Heart right ventricle (tissue), 16 donors: ENCODE results near the gene ATP1B1. TPM values are rescaled to one million over a fixed set of nuclear protein-coding genes. Genes with fewer than 3 reads are reported as not detected.

ENCODE experiments used
- ATAC-seq, 8 donors: fragments of 200-7000 bp; cut with Tn5 transposase; one replicate each; pipeline ENCODE4 v1.9.1; 2020; ENCODE audit warnings: mild to moderate bottlenecking in 8 of 8, moderate library complexity in 8 of 8, moderate number of reproducible peaks in 1 of 8
- DNase-seq, 2 donors: peaks; one replicate each; pipeline ENCODE4 v3.0.0-alpha.2; 2020
- H3K27ac ChIP-seq, 10 donors: fragments of 200-600 bp; sonication (generic) in 2 of 10; one replicate each; pipeline versions ENCODE4 v1.5.0 to v1.8.0; 2020 to 2022; ENCODE audit warnings: mild to moderate bottlenecking in 3 of 10
- H3K27me3 ChIP-seq, 7 donors: fragments of 200-600 bp; one replicate each; pipeline ENCODE4 v1.8.0; 2021 to 2022; ENCODE audit warnings: mild to moderate bottlenecking in 2 of 7
- H3K36me3 ChIP-seq, 9 donors: fragments of 200-600 bp; sonication (generic) in 1 of 9; one replicate each; pipeline versions ENCODE4 v1.5.0 to v1.8.0; 2020 to 2022; ENCODE audit warnings: mild to moderate bottlenecking in 2 of 9
- H3K4me1 ChIP-seq, 9 donors: fragments of 200-600 bp; sonication (generic) in 1 of 9; one replicate each; pipeline versions ENCODE4 v1.5.0 to v1.8.0; 2020 to 2022; ENCODE audit warnings: mild to moderate bottlenecking in 4 of 9
- H3K4me3 ChIP-seq, 10 donors: fragments of 200-600 bp; sonication (generic) in 2 of 10; one replicate each; pipeline versions ENCODE4 v1.5.0 to v1.8.0; 2020 to 2022; ENCODE audit warnings: mild to moderate bottlenecking in 7 of 10, moderate library complexity in 2 of 10
- H3K9me3 ChIP-seq, 11 donors: fragments of 200-600 bp in 10 of 11; sonication (generic) in 2 of 11; one replicate each; pipeline versions ENCODE4 v1.5.0 to v1.8.0; 2013 to 2022; ENCODE audit warnings: mild to moderate bottlenecking in 2 of 11, control low read depth in 1 of 11, moderate library complexity in 1 of 11
- CTCF ChIP-seq, 9 donors: fragments of 200-600 bp; sonication (generic) in 2 of 9; IDR thresholded peaks; one replicate each; pipeline versions ENCODE4 v1.5.0 to v1.8.0; 2021 to 2022; ENCODE audit warnings: antibody characterized with exemption in 9 of 9, mild to moderate bottlenecking in 5 of 9, moderate library complexity in 1 of 9
- WGBS, 2 donors: extraction: QIAGEN DNeasy Blood & Tissue Kit; methylation state at CpG; one replicate each; pipeline ENCODE4 v1.1.7; 2013; ENCODE audit warnings: inconsistent platforms in 1 of 2; 5-methylcytosine and 5-hydroxymethylcytosine counted together
- intact Hi-C, 10 donors: fragments of 100-400 bp; cut with DNase I; formaldehyde crosslinking; loops; one replicate each; pipeline versions ENCODE4 v1.11.1 to v1.14.2; 2022
- polyA plus RNA-seq, 2 donors: library from polyadenylated mRNA; stranded (reverse); fragments of 200-250 nt; gene quantifications; one replicate each; pipeline ENCODE4 v1.2.3, GENCODE V29; 2013
- total RNA-seq, 10 donors: library from RNA; stranded (reverse); fragmentation: NEBNext Ultra II Directional in 3 of 10; extraction: Animal tissue kit (Norgen Biotek cat#: 25700) in 3 of 10; gene quantifications; one replicate each; pipeline versions ENCODE4 v1.2.1 to v1.2.4, GENCODE V29; 2021 to 2023
- donor health status: Arrhythmogenic right ventricular cardiomyopathy.
- donor health status: ischemic (EF 13 %, LVEDD 7.1; RV severe dilation, severe dysfunction).
- donor health status: healthy with polysubstance abuse.
- donor health status: DM: no; HTN: yes; CAD: no.
- donor health status: DM: no; HTN: no; CAD: no.
- donor health status: ischemic (EF 25% LVEDD 6.9; RV normal size, moderate dysfunction).
- donor health status: ischemic (EF 25% LVEDD 5.7; RV mildly dilated, moderate dysfunction).
- donor health status: healthy.
- donor health status: DM: yes; HTN: yes; CAD: no.
- donor health status: Ischemic cardiomyopathy.
- donor health status: ischemic (EF 35%, LVEDD 5.7; RV mildly dilated, moderate dysfunction).
- donor health status: nonischemic (EF 11% LVEDD 7.7; RV severe dilation, severe dysfunction).
- donor health status: DM: yes; HTN: yes; CAD: no.
- donor health status: PGD.
- donor health status: ischemic (EF 29% LVEDD 5.4; RV normal size, mild dysfunction).
- donor health status: nonischemic (EF 23%, LVEDD 6.1; RV moderate dilation, normal function).

Gene ATP1B1
- total and polyA plus RNA-seq, 12 donors, result 137 to 472 (median 268) TPM

DNA sequence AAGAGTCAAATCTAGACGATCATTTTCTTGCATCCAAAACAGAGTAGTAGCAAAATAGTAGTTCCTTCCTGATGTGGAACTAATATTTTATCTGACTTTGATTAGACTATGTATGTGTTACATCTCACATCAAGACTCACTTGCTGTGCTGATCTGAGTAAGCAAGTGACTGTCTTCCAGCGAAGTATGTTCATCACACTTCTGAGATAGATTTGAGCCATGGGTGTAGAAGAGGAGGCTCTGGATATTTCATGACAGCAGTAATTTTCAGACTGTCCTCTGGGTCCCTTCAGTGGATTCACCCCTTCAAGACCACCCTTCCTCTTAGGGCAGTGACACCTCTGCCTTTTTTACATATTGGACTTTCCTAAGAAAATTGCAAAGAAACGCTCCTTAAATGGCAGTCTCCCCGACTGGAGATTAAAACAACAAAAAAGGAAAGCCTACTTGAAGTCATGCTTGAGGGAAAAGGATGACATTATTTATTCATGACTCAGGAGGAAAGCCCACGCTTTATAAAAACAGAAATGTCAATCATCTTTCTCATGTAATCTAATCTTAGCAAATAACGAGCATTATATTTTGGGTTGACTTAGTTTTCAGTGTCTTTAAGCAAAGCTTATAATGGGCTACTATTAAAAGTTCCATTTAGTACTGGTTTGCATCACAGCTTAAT lies 22.8 kb downstream of the ATP1B1 start:
- Histone ChIP-seq H3K4me1 (peaks cover 0 to 61% (median 19%) of the 10 kb centered on the region in 9 donors), H3K36me3 (peaks cover 0 to 92% (median 20%) of the 10 kb centered on the region in 9 donors), H3K27me3 (no peaks in the 10 kb centered on the region), H3K9me3 (no peaks in the 10 kb centered on the region), H3K27ac (peak overlapping the region in 1 of 10 donors; percentile 4), H3K4me3 (no peak overlapping the region)
- TF ChIP-seq CTCF (IDR thresholded peaks at IDR 0.05), result no peak
- ATAC-seq (peak in 1 of 8 donors; percentile 19), DNase-seq (no peak)
- intact Hi-C loops, result no loop called here
- WGBS, 2 donors, result 43 to 50% methylated on average over 6 of the region's 6 CpGs

GRCh38 chr1:169130683-169131082 lies 24.2 kb downstream of the ATP1B1 start:
- WGBS, 2 donors, result 91% methylated on average over 4 of the region's 4 CpGs
- intact Hi-C loops, result loop anchor here in 3 of 10 donors (10.0 kb wide), 3 partner anchors 214 to 526 kb away; no protein-coding TSS in a partner anchor
- Histone ChIP-seq H3K4me1 (peaks cover 0 to 66% (median 16%) of the 10 kb centered on the region in 9 donors), H3K9me3 (no peaks in the 10 kb centered on the region), H3K4me3 (no peak overlapping the region), H3K27ac (no peak overlapping the region), H3K36me3 (peaks cover 0 to 78% (median 20%) of the 10 kb centered on the region in 9 donors), H3K27me3 (no peaks in the 10 kb centered on the region)
- ATAC-seq (no peak), DNase-seq (no peak)
- no peak for TF ChIP-seq CTCF (IDR thresholded peaks at IDR 0.05)

DNA sequence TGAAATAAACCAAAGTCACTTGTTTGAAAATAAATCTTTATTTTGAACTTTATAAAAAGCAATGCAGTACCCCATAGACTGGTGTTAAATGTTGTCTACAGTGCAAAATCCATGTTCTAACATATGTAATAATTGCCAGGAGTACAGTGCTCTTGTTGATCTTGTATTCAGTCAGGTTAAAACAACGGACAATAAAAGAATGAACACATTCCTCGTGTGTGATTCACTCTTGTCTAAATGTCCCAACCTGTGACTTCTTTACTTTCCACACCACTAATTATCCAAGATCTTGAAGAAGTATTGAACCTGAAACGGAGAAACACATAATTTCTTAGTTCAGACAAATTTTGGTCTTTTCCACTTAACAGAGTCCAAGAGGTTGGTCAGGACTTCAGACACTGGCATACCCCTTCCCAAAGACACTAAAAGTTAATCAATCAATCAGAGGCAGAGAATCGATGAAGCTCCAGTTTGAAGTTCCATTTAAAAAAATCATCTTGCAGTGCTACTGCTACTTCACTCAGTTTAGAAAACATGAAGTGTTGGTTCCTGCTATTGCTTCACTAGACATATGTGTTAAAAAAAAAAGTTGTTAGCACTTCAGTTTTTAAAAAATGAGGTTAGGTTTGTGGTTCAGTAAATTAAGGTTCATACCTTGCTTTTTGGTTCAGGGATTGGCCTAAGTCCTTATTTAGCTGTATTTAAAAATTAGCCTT lies 26.2 kb downstream of the ATP1B1 start:
- TF ChIP-seq CTCF (IDR thresholded peaks at IDR 0.05), result no peak
- WGBS, 2 donors, result 68 to 77% methylated on average over 4 of the region's 4 CpGs
- intact Hi-C loops, result loop anchor here in 3 of 10 donors (10.0 kb wide), 3 partner anchors 212 to 528 kb away; no protein-coding TSS in a partner anchor
- Histone ChIP-seq H3K4me1 (peaks cover 0 to 56% (median 16%) of the 10 kb centered on the region in 9 donors), H3K4me3 (no peak overlapping the region), H3K27me3 (no peaks in the 10 kb centered on the region), H3K9me3 (no peaks in the 10 kb centered on the region), H3K27ac (no peak overlapping the region), H3K36me3 (peaks cover 0 to 58% (median 17%) of the 10 kb centered on the region in 9 donors)
- DNase-seq (no peak), ATAC-seq (no peak)

DNA sequence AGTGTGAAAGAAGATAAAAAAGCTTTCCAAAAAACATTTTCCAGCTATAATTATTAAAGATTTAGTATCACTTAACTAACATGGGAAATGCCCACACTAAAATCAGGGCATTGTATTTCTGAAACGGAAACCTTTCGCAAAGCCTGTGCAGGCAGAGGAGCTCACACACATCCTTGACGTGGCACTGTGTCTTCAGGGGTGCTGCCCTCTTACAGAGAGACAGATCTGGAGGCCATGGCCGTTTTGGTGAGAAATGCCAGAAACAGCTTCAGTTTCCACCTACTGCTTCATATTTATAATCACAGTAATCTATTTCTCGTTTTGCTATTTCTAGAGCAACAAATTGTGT lies 26.7 kb downstream of the ATP1B1 start:
- TF ChIP-seq CTCF (IDR thresholded peaks at IDR 0.05), result no peak
- no peak for DNase-seq
- 64 to 69% methylated on average over 5 of the region's 5 CpGs for WGBS, 2 donors
- Histone ChIP-seq H3K27me3 (no peaks in the 10 kb centered on the region), H3K4me1 (peaks cover 0 to 51% (median 14%) of the 10 kb centered on the region in 9 donors), H3K9me3 (no peaks in the 10 kb centered on the region), H3K36me3 (peaks cover 0 to 53% (median 14%) of the 10 kb centered on the region in 9 donors), H3K4me3 (no peak overlapping the region), H3K27ac (peak overlapping the region in 1 of 10 donors; percentile 10)
- intact Hi-C loops, result loop anchor here in 3 of 10 donors (10.0 kb wide), 3 partner anchors 212 to 528 kb away; no protein-coding TSS in a partner anchor
- ATAC-seq, result no peak
